OCI-LY7 (cell line): ENCODE measurements around the gene TM4SF5. TPM values are rescaled to one million over a fixed set of nuclear protein-coding genes. Genes with fewer than 3 reads are reported as not detected.

Source experiments
- BruUV-seq: library from RNA; stranded (reverse); fragments of 400-500 nt; replicated peaks from 2 replicates; lab custom pipeline; 2021; lab: Mats Ljungman, UMichigan
- CTCF ChIA-PET: fragments of 300-600 bp; sonication (Branson Sonifier 250); formaldehyde crosslinking; loops from one replicate; lab custom pipeline; 2022; ENCODE audit warnings: antibody characterized with exemption; ENCODE audit not compliant: unreplicated experiment; lab: Charles Lee
- POLR2A ChIA-PET: fragments of 300-600 bp; sonication (Branson Sonifier 250); formaldehyde crosslinking; loops from one replicate; lab custom pipeline; 2022; ENCODE audit warnings: antibody characterized with exemption; lab: Charles Lee
- DNase-seq: peaks from one replicate; pipeline ENCODE4 v3.0.0-alpha.2; 2015; ENCODE audit warnings: low spot score
- H2AFZ ChIP-seq: fragments of 200-600 bp; sonication (generic), shearing (Covaris generic); 2 replicates; pipeline ENCODE4 v1.6.1; 2014; ENCODE audit warnings: mild to moderate bottlenecking, antibody characterized with exemption, low read length, moderate library complexity
- H3K27ac ChIP-seq: fragments of 200-600 bp; sonication (generic); 2 replicates; pipeline ENCODE4 v1.5.1; 2014; ENCODE audit warnings: mixed run types, low read depth, mild to moderate bottlenecking, moderate library complexity, low read length, inconsistent platforms; ENCODE audit not compliant: poor library complexity, severe bottlenecking
- H3K36me3 ChIP-seq: fragments of 200-600 bp; sonication (generic); 2 replicates; pipeline ENCODE4 v1.6.1; 2014; ENCODE audit warnings: mild to moderate bottlenecking, antibody characterized with exemption, low read length, moderate library complexity, mixed read lengths; ENCODE audit not compliant: insufficient read depth
- H3K4me1 ChIP-seq: fragments of 200-600 bp; sonication (generic); 2 replicates; pipeline ENCODE4 v1.5.1; 2014; ENCODE audit warnings: mild to moderate bottlenecking, low read length; ENCODE audit not compliant: insufficient read depth, poor library complexity, severe bottlenecking
- H3K4me2 ChIP-seq: fragments of 200-600 bp; sonication (generic); 2 replicates; pipeline ENCODE4 v1.6.1; 2014; ENCODE audit warnings: mild to moderate bottlenecking, low read length
- H3K4me3 ChIP-seq: fragments of 200-600 bp; sonication (generic); 2 replicates; pipeline ENCODE4 v1.5.1; 2014; ENCODE audit warnings: mild to moderate bottlenecking, low read depth, low read length; ENCODE audit not compliant: poor library complexity, severe bottlenecking
- H3K79me2 ChIP-seq: fragments of 200-600 bp; sonication (generic); 2 replicates; pipeline ENCODE4 v1.6.1; 2016; ENCODE audit warnings: low read depth, mild to moderate bottlenecking, low read length, moderate library complexity, mixed read lengths; ENCODE audit not compliant: insufficient read depth
- H3K9me2 ChIP-seq: fragments of 200-600 bp; sonication (generic); 2 replicates; pipeline ENCODE4 v1.6.1; 2016; ENCODE audit warnings: mild to moderate bottlenecking, low read length, mixed read lengths; ENCODE audit not compliant: insufficient read depth
- H3K9me3 ChIP-seq: fragments of 200-600 bp; sonication (generic); 2 replicates; pipeline ENCODE4 v1.6.1; 2014; ENCODE audit warnings: mild to moderate bottlenecking, mixed run types, low read length, mixed read lengths
- H4K20me1 ChIP-seq: fragments of 200-600 bp; sonication (generic); 2 replicates; pipeline ENCODE4 v1.6.1; 2014; ENCODE audit warnings: mild to moderate bottlenecking, antibody characterized with exemption, low read length, moderate library complexity, mixed read lengths; ENCODE audit not compliant: insufficient read depth
- EZH2phosphoT487 ChIP-seq: fragments of 200-600 bp; sonication (generic); IDR thresholded peaks from 2 replicates; pipeline ENCODE4 v1.6.1; 2018; ENCODE audit warnings: low read depth, borderline replicate concordance, mild to moderate bottlenecking, mixed run types, antibody characterized with exemption, low read length, moderate library complexity, mixed read lengths
- intact Hi-C: fragments of 100-400 bp; cut with micrococcal nuclease; formaldehyde crosslinking; loops from one replicate; pipeline ENCODE4 v1.10.0; 2022; ENCODE audit not compliant: unreplicated experiment
- total RNA-seq, 2 experiments: library from RNA; depleted of rRNA in 1 of 2; stranded (reverse); fragments of >200 nt in 1 of 2; shearing (Covaris generic) in 1 of 2; gene quantifications; 2 replicates each; pipeline ENCODE4 v1.2.3, GENCODE V29; 2014 to 2022
- TF ChIP-seq, protein P1 (sequence below): fragments of 200-600 bp; sonication (generic); conservative IDR thresholded peaks from 2 replicates; pipeline ENCODE4 v1.5.1; 2014; ENCODE audit warnings: mild to moderate bottlenecking, antibody characterized with exemption, low read length, moderate library complexity, mixed read lengths

Gene TM4SF5
- total RNA-seq, 2 experiments from 2014 or later: not detected

DNA sequence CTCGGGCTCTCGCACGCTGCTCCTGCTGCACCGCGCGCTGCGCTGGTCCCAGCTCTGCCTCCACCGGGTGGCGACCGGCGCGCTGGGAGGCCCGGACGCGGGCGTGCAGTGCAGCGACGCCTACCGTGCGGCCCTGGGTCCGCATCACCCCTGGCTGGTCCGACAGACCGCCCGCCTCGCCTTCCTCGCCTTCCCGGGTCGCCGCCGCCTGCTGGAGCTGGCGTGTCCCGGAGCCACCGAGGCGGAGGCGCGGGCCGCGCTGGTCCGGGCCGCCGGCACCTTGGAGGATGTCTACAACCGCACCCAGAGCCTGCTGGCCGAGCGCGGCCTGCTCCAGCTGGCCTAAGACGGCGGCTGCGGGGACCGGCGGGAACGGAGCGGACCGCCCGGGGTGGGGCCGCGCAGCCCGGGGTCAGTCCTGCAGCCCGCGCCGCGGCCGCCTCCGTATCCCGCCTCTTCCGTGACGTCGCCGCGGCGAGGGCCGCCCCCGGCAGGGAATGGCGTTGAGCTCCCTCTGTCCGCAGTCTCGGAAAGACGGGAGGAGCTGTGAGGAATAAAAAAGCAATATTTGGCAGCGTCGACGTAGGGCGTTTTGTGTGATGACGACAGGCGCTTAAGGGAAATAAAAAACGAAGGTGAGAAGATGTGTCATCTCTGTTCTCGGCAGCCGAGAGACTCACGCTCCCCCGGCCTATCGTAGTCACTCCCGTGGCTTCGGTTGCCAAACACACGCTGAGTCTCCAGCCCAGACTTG lies 18.4 kb downstream of the TM4SF5 start:
- Histone ChIP-seq H3K79me2 (no peaks in the 10 kb centered on the region), H4K20me1 (no peaks in the 10 kb centered on the region), H3K9me2 (no peaks in the 10 kb centered on the region), H3K4me2 (peak overlapping the region; percentile 78), H3K4me1 (peaks cover 13% of the 10 kb centered on the region), H3K36me3 (no peaks in the 10 kb centered on the region), H2AFZ (peak overlapping the region; percentile 95), H3K4me3 (peak overlapping the region; percentile 68), H3K9me3 (no peaks in the 10 kb centered on the region; the same call in 1 of the 2 replicates), H3K27ac (peak overlapping the region; percentile 14)
- peak; percentile 90 for DNase-seq
- ChIA-PET POLR2A (interaction anchor here (0.6 to 1.2 kb wide), 7 partner anchors 11 to 267 kb away, joined by 3 to 5 read pairs (median 3); partner anchors contain the start of genes ARRB2 and PLD2), CTCF (interaction anchor here (0.6 to 1.2 kb wide), 4 partner anchors 44 to 782 kb away, joined by 3 to 4 read pairs (median 3); no protein-coding TSS in a partner anchor)
- intact Hi-C loops: loop anchor here (1.0 to 2.0 kb wide), 3 partner anchors 80 to 225 kb away; partner anchors contain the start of gene ARRB2
- TF ChIP-seq, protein P1, sequence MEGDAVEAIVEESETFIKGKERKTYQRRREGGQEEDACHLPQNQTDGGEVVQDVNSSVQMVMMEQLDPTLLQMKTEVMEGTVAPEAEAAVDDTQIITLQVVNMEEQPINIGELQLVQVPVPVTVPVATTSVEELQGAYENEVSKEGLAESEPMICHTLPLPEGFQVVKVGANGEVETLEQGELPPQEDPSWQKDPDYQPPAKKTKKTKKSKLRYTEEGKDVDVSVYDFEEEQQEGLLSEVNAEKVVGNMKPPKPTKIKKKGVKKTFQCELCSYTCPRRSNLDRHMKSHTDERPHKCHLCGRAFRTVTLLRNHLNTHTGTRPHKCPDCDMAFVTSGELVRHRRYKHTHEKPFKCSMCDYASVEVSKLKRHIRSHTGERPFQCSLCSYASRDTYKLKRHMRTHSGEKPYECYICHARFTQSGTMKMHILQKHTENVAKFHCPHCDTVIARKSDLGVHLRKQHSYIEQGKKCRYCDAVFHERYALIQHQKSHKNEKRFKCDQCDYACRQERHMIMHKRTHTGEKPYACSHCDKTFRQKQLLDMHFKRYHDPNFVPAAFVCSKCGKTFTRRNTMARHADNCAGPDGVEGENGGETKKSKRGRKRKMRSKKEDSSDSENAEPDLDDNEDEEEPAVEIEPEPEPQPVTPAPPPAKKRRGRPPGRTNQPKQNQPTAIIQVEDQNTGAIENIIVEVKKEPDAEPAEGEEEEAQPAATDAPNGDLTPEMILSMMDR: peak; percentile 81
- TF ChIP-seq EZH2phosphoT487: no peak
- BruUV-seq: no TSS peak

DNA sequence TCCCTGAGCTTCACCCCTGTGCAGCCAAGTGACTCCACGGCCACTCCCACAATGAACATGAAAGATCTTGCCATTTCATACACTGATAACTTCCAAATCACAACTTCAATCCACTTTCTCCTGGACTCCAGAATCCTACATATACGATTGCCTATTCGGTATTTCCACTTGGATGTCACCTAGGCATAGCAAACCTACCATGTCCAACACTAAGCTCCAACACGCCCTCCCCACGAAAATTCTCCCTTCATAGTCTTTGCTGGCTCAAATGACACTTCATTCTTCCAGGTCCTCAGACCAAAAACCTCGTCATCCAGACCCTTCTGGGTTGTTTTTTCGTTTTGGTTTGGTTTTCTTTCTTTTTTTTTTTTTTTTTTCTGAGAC lies 19.0 kb downstream of the TM4SF5 start:
- H3K36me3 ChIP-seq: no peaks in the 10 kb centered on the region
- peak overlapping the region; percentile 78 for H3K4me2 ChIP-seq
- TF ChIP-seq EZH2phosphoT487: no peak
- TF ChIP-seq, protein P1: no peak
- BruUV-seq: no TSS peak
- ChIA-PET POLR2A (interaction anchor here (0.9 to 1.2 kb wide), 4 partner anchors 16 to 268 kb away, joined by 3 to 5 read pairs (median 4); partner anchors contain the start of genes ARRB2 and PLD2), CTCF (interaction anchor here (0.6 to 1.2 kb wide), 2 partner anchors 43 to 648 kb away, joined by 3 to 4 read pairs; no protein-coding TSS in a partner anchor)
- intact Hi-C loops: loop anchor here (1.0 to 2.0 kb wide), 3 partner anchors 80 to 225 kb away; partner anchors contain the start of gene ARRB2
- H3K79me2 ChIP-seq: no peaks in the 10 kb centered on the region
- H2AFZ ChIP-seq: peak overlapping the region; percentile 95
- DNase-seq: no peak
- H3K9me2 ChIP-seq: no peaks in the 10 kb centered on the region
- no peaks in the 10 kb centered on the region for H4K20me1 ChIP-seq
- peaks cover 13% of the 10 kb centered on the region for H3K4me1 ChIP-seq
- H3K4me3 ChIP-seq: peak overlapping the region; percentile 68
- H3K9me3 ChIP-seq: no peaks in the 10 kb centered on the region; the same call in 1 of the 2 replicates
- no peak overlapping the region for H3K27ac ChIP-seq
